Right renal pelvis (tissue), 4 donors: ENCODE results near the gene SIK3. TPM values are rescaled to one million over a fixed set of nuclear protein-coding genes. Genes with fewer than 3 reads are reported as not detected.

Experiments used
- DNase-seq, 4 donors: peaks; one replicate each; pipeline ENCODE4 v3.0.0-alpha.2; 2013; ENCODE audit warnings: low read depth in 4 of 4, low spot score in 3 of 4, missing footprints in 1 of 4
- polyA plus RNA-seq, 4 donors: library from polyadenylated mRNA; unstranded; fragments of 120-200 nt; gene quantifications; one replicate each; pipeline ENCODE4 v1.2.1, GENCODE V29; 2013; ENCODE audit not compliant: insufficient read length in 4 of 4

Gene SIK3
- polyA plus RNA-seq, 4 donors = 30.9 to 35.9 (median 34.4) TPM

DNA sequence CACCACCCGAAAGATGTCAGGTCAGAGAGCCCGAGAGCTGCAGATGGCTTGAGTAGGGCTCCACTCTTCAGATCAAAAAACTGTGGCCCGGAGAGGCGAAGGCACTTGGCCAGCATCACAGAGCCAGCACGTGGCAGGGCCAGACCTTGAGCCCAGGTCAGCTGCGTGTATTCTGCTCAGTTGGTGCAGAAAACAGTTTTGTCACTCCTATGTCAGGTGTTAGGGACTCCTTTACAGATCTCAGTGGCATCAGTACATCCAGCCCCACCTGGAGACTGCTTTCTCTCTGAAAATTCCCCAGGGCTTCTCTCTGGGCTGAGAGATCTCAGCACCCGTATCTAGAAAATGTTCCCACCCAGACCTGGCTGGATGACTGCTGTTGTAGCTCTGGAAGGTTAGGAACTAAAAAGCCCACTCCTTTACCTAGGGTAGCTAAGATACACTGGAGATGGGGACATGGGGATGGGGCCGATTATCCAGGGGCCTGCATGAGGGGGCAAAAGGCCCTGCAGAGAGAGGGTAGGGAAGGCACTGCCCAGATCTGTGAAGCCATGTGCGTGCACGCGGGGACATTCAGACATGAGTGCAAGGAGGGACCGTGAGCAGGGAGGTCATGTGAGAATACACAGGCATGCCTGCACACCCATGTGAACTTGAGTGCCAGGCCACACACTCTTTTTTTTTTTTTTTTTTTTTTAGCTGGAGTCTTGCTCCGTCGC is 264.3 kb downstream of the SIK3 start:
- no peak for DNase-seq

DNA sequence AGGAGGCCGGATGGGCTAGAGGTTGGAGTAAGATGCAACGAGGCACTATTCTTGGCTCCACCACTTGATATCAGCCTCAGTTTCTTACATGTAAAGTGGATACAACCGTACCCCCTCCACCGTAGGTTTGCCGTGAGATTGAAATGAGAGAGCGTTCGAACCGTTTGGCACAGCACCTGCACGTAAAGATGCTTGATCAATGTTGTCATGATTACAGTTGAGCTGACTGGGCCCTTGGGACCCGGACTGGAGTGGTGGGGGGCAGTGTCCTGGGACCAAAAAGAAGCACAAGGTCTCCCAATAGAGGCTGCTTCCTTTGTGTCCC is 264.8 kb downstream of the SIK3 start:
- no peak for DNase-seq

DNA sequence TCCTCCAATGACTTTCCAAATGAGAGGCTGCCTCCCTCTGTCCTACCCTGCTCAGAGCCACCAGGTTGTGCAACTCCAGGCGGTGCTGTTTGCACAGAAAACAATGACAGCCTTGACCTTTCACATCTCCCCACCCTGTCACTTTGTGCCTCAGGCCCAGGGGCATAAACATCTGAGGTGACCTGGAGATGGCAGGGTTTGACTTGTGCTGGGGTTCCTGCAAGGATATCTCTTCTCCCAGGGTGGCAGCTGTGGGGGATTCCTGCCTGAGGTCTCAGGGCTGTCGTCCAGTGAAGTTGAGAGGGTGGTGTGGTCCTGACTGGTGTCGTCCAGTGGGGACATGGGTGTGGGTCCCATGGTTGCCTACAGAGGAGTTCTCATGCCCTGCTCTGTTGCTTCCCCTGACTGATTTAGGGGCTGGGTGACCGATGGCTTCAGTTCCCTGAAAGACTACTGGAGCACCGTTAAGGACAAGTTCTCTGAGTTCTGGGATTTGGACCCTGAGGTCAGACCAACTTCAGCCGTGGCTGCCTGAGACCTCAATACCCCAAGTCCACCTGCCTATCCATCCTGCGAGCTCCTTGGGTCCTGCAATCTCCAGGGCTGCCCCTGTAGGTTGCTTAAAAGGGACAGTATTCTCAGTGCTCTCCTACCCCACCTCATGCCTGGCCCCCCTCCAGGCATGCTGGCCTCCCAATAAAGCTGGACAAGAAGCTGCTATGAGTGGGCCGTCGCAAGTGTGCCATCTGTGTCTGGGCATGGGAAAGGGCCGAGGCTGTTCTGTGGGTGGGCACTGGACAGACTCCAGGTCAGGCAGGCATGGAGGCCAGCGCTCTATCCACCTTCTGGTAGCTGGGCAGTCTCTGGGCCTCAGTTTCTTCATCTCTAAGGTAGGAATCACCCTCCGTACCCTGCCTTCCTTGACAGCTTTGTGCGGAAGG is 265.6 kb downstream of the SIK3 start:
- no peak for DNase-seq

DNA sequence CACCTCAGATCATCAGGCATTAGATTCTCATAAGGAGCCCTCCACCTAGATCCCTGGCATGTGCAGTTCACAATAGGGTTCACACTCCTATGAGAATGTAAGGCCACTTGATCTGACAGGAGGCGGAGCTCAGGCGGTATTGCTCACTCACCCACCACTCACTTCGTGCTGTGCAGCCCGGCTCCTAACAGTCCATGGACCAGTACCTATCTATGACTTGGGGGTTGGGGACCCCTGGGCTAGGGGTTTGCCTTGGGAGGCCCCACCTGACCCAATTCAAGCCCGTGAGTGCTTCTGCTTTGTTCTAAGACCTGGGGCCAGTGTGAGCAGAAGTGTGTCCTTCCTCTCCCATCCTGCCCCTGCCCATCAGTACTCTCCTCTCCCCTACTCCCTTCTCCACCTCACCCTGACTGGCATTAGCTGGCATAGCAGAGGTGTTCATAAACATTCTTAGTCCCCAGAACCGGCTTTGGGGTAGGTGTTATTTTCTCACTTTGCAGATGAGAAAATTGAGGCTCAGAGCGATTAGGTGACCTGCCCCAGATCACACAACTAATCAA is 266.4 kb downstream of the SIK3 start:
- no peak for DNase-seq

DNA sequence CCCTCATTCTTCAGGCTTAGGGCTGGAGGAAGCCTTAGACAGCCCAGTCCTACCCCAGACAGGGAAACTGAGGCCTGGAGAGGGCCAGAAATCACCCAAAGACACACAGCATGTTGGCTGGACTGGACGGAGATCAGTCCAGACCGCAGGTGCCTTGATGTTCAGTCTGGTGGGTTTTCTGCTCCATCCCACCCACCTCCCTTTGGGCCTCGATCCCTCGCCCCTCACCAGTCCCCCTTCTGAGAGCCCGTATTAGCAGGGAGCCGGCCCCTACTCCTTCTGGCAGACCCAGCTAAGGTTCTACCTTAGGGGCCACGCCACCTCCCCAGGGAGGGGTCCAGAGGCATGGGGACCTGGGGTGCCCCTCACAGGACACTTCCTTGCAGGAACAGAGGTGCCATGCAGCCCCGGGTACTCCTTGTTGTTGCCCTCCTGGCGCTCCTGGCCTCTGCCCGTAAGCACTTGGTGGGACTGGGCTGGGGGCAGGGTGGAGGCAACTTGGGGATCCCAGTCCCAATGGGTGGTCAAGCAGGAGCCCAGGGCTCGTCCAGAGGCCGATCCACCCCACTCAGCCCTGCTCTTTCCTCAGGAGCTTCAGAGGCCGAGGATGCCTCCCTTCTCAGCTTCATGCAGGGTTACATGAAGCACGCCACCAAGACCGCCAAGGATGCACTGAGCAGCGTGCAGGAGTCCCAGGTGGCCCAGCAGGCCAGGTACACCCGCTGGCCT is 267.9 kb downstream of the SIK3 start:
- DNase-seq = no peak

DNA sequence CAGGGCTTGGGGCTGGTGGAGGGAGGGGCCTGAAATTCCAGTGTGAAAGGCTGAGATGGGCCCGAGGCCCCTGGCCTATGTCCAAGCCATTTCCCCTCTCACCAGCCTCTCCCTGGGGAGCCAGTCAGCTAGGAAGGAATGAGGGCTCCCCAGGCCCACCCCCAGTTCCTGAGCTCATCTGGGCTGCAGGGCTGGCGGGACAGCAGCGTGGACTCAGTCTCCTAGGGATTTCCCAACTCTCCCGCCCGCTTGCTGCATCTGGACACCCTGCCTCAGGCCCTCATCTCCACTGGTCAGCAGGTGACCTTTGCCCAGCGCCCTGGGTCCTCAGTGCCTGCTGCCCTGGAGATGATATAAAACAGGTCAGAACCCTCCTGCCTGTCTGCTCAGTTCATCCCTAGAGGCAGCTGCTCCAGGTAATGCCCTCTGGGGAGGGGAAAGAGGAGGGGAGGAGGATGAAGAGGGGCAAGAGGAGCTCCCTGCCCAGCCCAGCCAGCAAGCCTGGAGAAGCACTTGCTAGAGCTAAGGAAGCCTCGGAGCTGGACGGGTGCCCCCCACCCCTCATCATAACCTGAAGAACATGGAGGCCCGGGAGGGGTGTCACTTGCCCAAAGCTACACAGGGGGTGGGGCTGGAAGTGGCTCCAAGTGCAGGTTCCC is 268.6 kb downstream of the SIK3 start, which contains the start of gene APOC3:
Gene APOC3 (plus strand): TSS at position 383 of the 659 bp plus-strand sequence. CDS start 676 bp downstream, outside the sequence.
- DNase-seq = no peak

DNA sequence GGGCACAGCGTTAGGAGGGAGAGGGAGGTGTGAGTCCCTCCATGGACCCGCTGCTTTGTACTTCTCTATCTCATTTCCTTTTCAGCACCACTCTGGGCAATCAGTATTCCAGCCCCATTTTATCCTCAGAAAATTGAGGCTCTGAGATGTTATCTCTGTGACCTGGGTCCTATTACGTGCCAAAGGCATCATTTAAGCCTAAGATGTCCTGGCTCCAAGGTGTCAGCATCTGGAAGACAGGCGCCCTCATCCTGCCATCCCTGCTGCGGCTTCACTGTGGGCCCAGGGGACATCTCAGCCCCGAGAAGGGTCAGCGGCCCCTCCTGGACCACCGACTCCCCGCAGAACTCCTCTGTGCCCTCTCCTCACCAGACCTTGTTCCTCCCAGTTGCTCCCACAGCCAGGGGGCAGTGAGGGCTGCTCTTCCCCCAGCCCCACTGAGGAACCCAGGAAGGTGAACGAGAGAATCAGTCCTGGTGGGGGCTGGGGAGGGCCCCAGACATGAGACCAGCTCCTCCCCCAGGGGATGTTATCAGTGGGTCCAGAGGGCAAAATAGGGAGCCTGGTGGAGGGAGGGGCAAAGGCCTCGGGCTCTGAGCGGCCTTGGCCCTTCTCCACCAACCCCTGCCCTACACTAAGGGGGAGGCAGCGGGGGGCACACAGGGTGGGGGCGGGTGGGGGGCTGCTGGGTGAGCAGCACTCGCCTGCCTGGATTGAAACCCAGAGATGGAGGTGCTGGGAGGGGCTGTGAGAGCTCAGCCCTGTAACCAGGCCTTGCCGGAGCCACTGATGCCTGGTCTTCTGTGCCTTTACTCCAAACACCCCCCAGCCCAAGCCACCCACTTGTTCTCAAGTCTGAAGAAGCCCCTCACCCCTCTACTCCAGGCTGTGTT is 269.4 kb downstream of the SIK3 start:
- DNase-seq = no peak

DNA sequence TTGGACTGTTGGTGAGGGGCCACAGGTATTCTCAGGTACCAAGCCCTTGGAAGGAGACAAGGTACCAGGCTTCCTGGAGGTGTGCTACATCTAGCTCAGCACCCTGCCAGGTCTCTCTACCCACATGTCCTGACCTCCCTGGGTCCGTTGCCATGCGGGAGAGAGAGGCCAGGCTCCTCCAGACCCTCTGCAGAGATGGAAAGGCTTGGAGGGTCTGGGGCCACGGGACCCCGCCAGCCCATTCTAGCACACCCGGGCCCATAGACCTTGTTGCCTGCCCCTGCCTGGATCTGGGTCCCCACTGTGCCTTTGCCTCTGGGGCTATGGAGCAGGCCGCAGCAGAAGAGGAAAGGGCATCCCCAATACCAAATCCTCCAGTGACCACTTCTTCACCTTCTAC is 270.8 kb downstream of the SIK3 start:
- no peak for DNase-seq

DNA sequence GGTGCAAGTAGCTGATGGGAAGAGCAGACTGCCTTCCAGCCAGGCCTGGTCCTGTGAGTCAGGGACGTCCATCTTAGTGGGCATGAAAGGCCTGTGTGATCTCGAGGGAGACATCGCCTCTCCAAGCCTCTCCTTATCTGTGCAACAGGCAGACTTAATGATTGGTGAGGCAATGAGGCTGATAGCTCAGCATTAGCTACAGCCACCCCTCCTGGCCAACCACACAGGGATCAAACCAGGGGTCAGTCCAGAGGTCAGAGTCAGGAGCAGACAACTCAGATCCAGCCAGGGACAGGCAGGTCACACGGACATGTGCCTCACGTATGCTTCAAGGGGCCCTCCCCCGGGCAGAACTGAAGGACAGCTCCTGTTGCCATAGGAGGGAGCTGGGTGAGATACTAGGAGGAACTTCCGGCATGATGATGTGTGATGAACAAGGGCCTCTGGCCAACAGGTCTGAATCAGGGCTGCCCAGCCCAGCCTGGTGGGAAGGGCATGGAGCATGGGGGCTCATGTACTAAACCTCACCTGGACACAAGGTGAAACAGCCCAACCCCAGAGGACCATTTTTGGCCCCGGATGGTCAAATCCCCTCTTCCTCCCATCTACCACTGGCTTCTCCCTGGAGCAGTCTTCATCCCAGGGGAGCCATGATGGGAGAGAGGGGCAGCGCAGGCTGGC is 271.3 kb downstream of the SIK3 start:
- DNase-seq = no peak

DNA sequence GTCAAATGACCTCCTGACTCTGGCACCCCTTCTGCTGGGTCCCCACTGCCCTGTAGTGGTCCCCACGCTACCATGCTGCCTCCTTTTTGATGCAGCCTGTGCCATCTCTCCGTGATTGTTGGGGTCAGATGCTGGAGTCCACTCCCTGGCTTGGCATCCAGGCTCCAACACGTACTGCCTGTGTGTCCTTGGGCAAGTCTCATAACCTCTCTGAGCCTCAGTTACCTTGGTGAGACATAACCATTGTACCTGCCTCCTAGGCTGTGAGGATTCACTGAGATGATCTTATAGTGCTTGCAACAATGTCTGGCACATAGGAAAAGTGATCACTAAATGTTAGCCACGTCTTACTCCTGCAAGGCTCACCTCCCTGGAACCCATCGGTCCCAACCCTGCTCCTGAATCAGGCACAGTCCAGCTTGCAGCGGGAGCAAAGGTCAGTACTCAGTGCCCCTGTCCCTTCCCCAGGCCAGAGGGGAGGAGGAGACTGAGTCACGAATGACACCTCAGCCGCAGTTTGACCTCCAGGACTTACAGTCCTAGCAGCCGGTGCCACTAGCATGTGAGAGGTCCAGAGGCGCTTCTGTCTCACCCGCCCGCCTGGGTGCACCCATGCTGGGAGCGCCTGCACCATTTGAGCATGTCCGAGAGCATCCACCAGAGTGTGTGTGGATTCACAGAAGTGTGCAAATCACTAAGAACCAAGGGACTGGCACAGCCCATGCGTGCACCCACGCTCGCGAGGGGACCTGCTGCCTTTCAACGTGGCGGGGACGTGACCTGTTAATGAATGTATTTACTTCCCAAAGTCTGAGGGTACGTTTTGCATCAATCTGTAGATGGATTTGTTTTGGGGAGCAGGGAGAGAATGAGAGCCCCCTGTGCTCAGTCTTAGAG is 272.1 kb downstream of the SIK3 start:
- no peak for DNase-seq

DNA sequence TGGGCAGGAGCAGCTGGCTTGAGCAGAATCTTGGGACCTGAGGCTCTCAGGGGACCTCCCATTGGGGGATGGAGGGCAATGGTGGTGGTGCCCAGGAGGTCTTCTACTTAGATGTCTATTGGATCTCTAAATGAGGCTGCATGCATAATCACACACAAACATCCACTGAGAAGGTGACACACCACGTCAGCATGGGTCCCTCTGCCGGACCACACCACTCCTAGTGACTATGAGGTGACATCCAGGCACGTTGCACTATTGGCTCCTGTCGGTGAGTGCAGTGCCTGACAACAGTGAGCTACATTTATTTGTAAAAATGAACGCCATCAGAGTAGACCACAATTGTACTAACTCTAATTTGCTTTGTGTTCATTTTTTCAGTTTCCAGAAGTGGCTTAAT is 272.8 kb downstream of the SIK3 start:
- DNase-seq = no peak

DNA sequence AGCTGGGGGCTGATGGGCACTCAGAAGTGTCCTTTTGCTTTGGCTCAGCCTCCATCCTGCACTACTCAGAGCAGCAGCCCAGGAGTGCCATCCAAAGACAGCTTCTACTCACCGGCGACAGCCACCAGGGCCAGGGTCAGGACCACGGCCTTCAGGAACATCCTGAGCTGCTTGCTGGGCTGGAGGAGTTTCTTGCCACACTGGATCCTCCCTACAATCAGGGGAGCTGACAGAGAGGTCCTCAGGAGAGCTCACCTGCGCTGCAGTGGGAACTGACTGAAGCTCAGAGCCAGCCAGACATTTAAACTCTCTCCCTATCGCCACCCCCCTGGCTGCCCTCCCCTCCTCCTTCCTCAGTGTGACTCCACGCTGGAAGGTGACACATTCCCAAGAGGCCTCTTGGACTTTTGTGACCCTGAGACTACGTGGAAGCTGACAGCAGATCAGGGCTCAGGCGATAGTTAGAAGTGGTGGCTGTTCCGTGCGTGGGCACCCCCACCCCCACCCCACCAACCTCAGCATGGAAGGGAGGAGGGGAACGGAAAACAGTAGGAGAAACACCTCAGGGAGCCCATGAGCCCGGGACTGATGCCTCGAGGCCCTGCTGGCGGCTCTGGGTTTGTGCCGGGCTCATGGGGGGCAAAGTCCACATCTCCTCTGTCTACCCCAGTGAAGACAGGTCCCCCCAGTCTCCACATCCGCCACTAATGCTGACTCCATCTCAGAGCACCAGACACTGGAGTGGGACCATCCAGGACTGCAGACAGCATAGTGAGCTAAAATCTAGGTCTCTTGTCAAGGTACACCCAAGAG is 275.0 kb downstream of the SIK3 start, which contains the start of gene APOA4:
Gene APOA4 (minus strand): TSS at position 274 of the 813 bp plus-strand sequence. CDS start 113 bp downstream, at position 161.
- no peak for DNase-seq

DNA sequence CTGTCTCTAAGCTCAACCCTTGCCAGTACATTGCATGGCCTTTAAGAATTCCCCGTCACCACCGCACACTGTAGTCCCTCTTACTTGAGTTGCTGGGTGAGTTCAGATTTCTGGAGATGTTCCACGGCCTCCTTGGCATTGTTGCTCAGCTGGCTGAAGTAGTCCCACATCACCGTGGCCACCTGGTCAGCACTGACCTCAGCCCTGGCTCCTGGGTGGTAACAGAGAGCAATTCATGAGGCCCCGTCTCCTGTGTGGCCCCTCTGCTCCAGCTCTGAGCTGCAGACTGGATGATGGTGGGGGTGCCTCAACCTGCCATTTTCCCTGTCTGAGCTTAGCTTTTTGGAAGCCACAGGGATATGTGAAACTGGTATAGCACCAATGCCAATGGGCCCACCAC is 275.7 kb downstream of the SIK3 start:
- no peak for DNase-seq

DNA sequence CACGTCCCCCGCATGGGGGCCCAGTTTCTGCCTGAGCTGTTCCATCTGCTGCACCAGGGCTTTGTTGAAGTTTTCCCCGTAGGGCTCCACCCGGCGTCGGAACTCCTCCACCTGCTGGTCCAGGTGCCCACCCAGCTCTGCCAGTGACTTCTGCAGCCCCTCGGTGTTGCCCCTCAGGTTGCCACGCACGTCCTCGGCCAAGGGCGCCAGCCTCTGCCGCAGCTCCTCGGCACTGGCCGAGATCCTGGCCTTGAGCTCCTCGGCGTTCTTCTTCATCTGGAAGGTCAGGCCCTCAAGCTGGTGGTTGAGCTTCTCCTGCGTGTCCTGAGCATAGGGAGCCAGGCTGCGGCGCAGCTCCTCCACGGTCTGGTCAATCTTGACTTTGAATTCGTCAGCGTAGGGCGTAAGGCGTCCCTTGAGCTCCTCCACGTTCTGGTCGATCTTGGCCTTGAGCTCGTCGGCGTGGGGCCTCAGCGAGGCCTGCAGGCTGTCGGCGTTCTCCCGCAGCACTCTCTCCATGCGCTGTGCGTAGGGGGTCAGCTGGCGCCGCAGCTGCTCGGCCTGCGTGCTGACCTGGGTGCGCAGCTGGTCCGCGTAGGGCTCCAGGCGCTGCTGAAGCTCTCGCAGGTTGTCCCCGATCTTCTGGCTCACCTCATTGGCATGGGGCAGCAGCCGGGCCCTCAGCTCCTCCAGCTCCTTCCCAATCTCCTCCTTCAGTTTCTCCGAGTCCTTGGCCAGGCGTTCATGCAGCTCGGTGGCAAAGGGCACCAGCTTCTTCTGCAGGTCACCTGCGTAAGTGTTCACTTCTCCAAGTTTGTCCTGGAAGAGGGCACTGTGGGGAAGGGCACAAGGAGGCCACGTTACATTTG is 276.9 kb downstream of the SIK3 start:
- no peak for DNase-seq

DNA sequence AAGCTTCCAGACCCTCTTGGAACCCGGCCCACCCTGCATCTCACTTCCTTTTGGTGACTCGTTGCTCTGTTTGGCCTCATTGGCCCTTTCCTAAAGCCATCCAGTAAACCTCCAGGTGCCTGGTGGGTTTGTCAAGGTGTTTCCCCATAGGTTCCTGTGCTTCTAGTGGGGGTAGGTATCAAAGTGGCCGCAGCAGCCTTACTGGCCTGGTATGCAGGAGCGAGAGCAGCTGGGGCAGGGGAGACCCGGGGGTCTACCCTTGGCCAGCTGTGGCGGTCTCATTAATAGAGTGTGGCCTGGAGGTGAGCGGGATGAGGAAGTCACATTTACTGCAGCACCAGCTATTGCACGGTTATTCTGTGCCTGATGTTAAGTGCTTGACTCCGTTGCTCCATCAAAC is 279.2 kb downstream of the SIK3 start:
- DNase-seq = no peak

DNA sequence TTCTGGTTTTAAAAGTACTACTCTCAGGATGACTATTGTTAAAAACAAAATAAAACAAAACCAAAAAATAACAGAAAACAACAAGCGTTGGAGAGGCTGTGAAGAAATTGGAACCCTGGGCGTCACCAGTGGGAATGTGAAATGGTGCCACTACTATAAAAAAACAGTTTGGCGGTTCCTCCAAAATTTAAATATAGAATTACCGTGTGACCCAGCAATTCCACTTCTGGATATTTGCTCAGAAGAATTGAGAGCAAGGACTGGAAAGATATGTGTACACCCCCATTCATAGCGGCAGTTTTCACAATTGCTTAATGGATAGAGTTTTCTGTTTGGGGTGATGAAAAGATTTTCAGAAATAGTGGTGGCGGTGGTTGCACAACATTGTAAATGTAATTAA is 283.7 kb downstream of the SIK3 start:
- no peak for DNase-seq
